ENCODE results near the gene KCNH2.

Gene KCNH2

DNA sequence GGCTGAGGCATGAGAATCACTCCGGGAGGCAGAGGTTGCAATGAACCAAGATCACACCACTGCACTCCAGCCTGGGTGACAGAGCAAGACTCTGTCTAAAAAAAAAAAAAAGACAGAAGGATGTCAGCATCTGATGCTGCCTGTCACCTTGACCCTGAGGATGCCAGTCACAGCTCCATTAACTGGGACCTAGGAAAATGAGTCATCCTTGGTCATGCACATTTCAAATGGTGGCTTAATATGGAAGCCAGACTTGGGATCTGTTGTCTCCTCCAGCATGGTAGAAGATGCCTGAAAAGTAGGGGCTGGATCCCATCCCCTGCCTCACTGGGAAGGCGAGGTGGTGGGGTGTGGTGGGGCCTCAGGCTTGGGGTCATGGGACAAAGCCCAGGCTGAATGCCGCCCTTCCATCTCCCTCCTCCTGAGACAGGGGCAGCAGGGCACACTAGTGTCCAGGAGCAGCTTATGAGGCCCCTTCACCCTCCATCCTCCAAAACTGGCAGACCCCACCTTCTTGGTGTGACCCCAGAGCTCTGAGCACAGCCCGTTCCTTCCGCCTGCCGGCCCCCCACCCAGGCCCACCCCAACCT lies 14.0 kb upstream of the KCNH2 start:
- Histone ChIP-seq H3K27ac (ENCODE audit: low read length) (no peak overlapping the region), H3K9me3 (ENCODE audit: insufficient read depth, low read depth, low read length) (peaks cover 7% of the 10 kb centered on the region; the same call in 1 of the 2 replicates), H3K9ac (ENCODE audit: low read depth, low read length) (no peak overlapping the region), H3K4me1 (ENCODE audit: insufficient read depth, low read length) (peaks cover 3% of the 10 kb centered on the region; the same call in 1 of the 2 replicates), H3K27me3 (ENCODE audit: insufficient read depth, low read length) (peaks cover 7% of the 10 kb centered on the region), H3K36me3 (ENCODE audit: insufficient read depth, low read depth, low read length) (no peaks in the 10 kb centered on the region), H3K4me3 (ENCODE audit: low read length) (no peak overlapping the region)

DNA sequence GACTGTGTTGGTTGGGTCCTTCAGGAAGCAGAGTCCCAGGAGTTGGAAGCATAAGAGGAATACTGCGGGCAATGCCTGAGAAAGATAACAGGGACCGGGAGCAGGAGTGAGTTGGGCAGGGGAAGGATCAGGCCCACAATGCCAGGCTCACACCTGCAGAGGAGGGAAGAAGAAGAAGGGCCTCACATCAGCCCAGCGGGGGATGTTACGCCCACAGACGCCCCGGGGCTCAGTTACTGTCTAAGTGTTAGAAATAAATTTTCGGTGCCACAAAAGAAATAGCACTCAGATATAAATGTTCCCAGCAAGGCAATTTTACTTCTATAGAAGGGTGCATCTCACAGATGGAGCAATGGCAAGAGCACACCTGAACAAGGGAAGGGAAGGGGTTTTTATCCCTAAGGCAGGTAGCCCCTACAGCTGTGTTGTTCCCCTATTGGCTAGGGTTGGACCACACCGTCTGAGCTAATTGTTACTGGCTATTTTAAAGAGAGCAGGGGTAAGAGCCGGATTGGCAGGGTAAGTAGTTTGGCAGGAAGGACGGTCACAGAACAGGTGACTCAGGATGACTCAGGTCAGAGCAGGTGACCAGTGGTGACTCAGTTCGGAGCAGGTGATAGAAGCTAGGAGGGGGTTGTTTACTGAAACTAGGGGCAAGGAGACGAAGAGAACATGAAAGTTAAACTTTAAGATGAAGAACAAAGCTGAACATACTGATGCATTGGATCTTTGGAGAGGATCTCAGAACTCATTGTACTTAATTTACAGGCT lies 12.5 kb upstream of the KCNH2 start, which contains the start of gene NOS3:
NOS3 (plus strand) TSS at position 602 of the 771 bp plus-strand sequence. CDS start 2,787 bp downstream, outside the sequence.
- Histone ChIP-seq H3K4me1 (ENCODE audit: insufficient read depth, low read length) (peaks cover 3% of the 10 kb centered on the region; the same call in 1 of the 2 replicates), H3K36me3 (ENCODE audit: insufficient read depth, low read depth, low read length) (no peaks in the 10 kb centered on the region), H3K4me3 (ENCODE audit: low read length) (no peak within 1 kb of the TSS), H3K9me3 (ENCODE audit: insufficient read depth, low read depth, low read length) (peaks cover 7% of the 10 kb centered on the region; the same call in 1 of the 2 replicates), H3K9ac (ENCODE audit: low read depth, low read length) (no peak within 1 kb of the TSS), H3K27me3 (ENCODE audit: insufficient read depth, low read length) (peaks cover 10% of the 10 kb centered on the region), H3K27ac (ENCODE audit: low read length) (no peak within 1 kb of the TSS)

GRCh38 chr7:150989456-150989855 lies 11.3 kb upstream of the KCNH2 start:
- H3K36me3 ChIP-seq (ENCODE audit: insufficient read depth, low read depth, low read length) = no peaks in the 10 kb centered on the region
- H3K27ac ChIP-seq (ENCODE audit: low read length) = no peak overlapping the region
- no peak overlapping the region for H3K4me3 ChIP-seq (ENCODE audit: low read length)
- peaks cover 7% of the 10 kb centered on the region; the same call in 1 of the 2 replicates for H3K9me3 ChIP-seq (ENCODE audit: insufficient read depth, low read depth, low read length)
- H3K9ac ChIP-seq (ENCODE audit: low read depth, low read length) = no peak overlapping the region; the same call in 1 of the 2 replicates
- H3K4me1 ChIP-seq (ENCODE audit: insufficient read depth, low read length) = peaks cover 3% of the 10 kb centered on the region; the same call in 1 of the 2 replicates
- H3K27me3 ChIP-seq (ENCODE audit: insufficient read depth, low read length) = peaks cover 21% of the 10 kb centered on the region

GRCh38 chr7:150988230-150989226 lies 10.4 kb upstream of the KCNH2 start:
- Histone ChIP-seq H3K4me3 (ENCODE audit: low read length) (peak overlapping the region; percentile 64; the same call in 1 of the 2 replicates), H3K27ac (ENCODE audit: low read length) (no peak overlapping the region), H3K36me3 (ENCODE audit: insufficient read depth, low read depth, low read length) (no peaks in the 10 kb centered on the region), H3K27me3 (ENCODE audit: insufficient read depth, low read length) (peaks cover 28% of the 10 kb centered on the region), H3K9ac (ENCODE audit: low read depth, low read length) (no peak overlapping the region; the same call in 1 of the 2 replicates), H3K4me1 (ENCODE audit: insufficient read depth, low read length) (peaks cover 3% of the 10 kb centered on the region; the same call in 1 of the 2 replicates), H3K9me3 (ENCODE audit: insufficient read depth, low read depth, low read length) (peaks cover 7% of the 10 kb centered on the region; the same call in 1 of the 2 replicates)

GRCh38 chr7:150986556-150986955 lies 8.4 kb upstream of the KCNH2 start:
- Histone ChIP-seq H3K36me3 (ENCODE audit: insufficient read depth, low read depth, low read length) (no peaks in the 10 kb centered on the region), H3K9me3 (ENCODE audit: insufficient read depth, low read depth, low read length) (peaks cover 7% of the 10 kb centered on the region; the same call in 1 of the 2 replicates), H3K27ac (ENCODE audit: low read length) (no peak overlapping the region), H3K27me3 (ENCODE audit: insufficient read depth, low read length) (peaks cover 47% of the 10 kb centered on the region), H3K4me3 (ENCODE audit: low read length) (no peak overlapping the region), H3K4me1 (ENCODE audit: insufficient read depth, low read length) (peaks cover 3% of the 10 kb centered on the region; the same call in 1 of the 2 replicates), H3K9ac (ENCODE audit: low read depth, low read length) (no peak overlapping the region)

DNA sequence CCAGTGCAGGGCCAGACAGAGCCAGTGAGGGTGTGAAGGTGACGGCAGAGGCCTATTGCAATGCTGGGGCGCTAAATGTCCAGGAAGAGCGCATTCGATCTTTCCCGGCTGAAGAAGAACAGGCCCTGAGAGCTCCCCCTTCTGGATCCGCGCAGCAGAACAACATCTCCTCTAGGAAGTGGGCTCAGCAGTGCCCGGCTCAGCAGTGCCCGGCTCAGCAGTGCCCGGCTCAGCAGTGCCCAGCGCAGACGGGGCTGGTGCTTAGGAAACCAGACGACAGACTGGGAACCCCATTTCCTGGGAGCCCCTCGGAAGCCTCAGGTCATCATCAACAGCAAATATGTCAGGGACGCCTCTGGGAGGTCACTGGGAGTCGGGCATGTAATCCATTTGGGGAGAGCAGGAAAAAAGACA lies 8.0 kb upstream of the KCNH2 start:
- no peaks in the 10 kb centered on the region for H3K36me3 ChIP-seq (ENCODE audit: insufficient read depth, low read depth, low read length)

DNA sequence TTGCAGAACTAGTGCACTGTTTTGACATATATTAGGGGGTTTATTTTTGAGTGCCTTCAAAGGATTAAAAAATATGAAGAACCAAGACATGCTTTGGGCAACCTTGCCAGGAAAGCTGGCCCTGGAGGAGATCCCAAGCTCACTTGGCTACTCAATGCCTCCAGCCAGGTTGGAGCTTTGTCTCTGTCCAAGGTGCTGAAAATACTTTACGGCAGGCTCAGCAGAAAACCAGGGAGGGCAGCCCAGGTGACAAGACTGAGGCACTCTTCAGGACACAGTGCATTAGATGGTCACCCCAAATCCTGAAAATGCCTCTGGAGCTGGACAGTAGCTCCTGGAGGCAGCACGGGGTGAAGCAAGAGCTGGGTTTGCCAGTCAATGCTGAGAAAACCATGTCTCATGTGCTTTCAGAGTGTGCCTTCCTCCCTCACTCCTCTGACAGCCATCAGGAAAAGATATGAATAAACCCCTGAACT lies 5.8 kb upstream of the KCNH2 start:
- Histone ChIP-seq H3K27ac (ENCODE audit: low read length) (no peak overlapping the region), H3K36me3 (ENCODE audit: insufficient read depth, low read depth, low read length) (no peaks in the 10 kb centered on the region), H3K4me3 (ENCODE audit: low read length) (no peak overlapping the region), H3K4me1 (ENCODE audit: insufficient read depth, low read length) (peaks cover 16% of the 10 kb centered on the region; the same call in 1 of the 2 replicates), H3K27me3 (ENCODE audit: insufficient read depth, low read length) (peaks cover 71% of the 10 kb centered on the region), H3K9me3 (ENCODE audit: insufficient read depth, low read depth, low read length) (no peaks in the 10 kb centered on the region), H3K9ac (ENCODE audit: low read depth, low read length) (no peak overlapping the region)

More for the DNA sequence above, 8.0 kb upstream of the KCNH2 start:
- peaks cover 3% of the 10 kb centered on the region; the same call in 1 of the 2 replicates for H3K4me1 ChIP-seq (ENCODE audit: insufficient read depth, low read length)
- no peak overlapping the region for H3K9ac ChIP-seq (ENCODE audit: low read depth, low read length)
- no peak overlapping the region for H3K27ac ChIP-seq (ENCODE audit: low read length)
- H3K27me3 ChIP-seq (ENCODE audit: insufficient read depth, low read length) = peaks cover 52% of the 10 kb centered on the region
- no peak overlapping the region for H3K4me3 ChIP-seq (ENCODE audit: low read length)
- peaks cover 7% of the 10 kb centered on the region; the same call in 1 of the 2 replicates for H3K9me3 ChIP-seq (ENCODE audit: insufficient read depth, low read depth, low read length)

- peaks cover 16% of the 10 kb centered on the region; the same call in 1 of the 2 replicates for H3K4me1 ChIP-seq (ENCODE audit: insufficient read depth, low read length)
- H3K27me3 ChIP-seq (ENCODE audit: insufficient read depth, low read length) = peaks cover 65% of the 10 kb centered on the region
- no peak overlapping the region for H3K9ac ChIP-seq (ENCODE audit: low read depth, low read length)
- no peaks in the 10 kb centered on the region for H3K36me3 ChIP-seq (ENCODE audit: insufficient read depth, low read depth, low read length)
- H3K9me3 ChIP-seq (ENCODE audit: insufficient read depth, low read depth, low read length) = no peaks in the 10 kb centered on the region
- no peak overlapping the region for H3K4me3 ChIP-seq (ENCODE audit: low read length)
- no peak overlapping the region for H3K27ac ChIP-seq (ENCODE audit: low read length)
Observed at GRCh38 chr7:150982351-150982750, 4.2 kb upstream of the KCNH2 start.

- no peaks in the 10 kb centered on the region for H3K9me3 ChIP-seq (ENCODE audit: insufficient read depth, low read depth, low read length)
- H3K27me3 ChIP-seq (ENCODE audit: insufficient read depth, low read length) = peaks cover 72% of the 10 kb centered on the region
- H3K27ac ChIP-seq (ENCODE audit: low read length) = no peak overlapping the region
- H3K9ac ChIP-seq (ENCODE audit: low read depth, low read length) = no peak overlapping the region
- H3K36me3 ChIP-seq (ENCODE audit: insufficient read depth, low read depth, low read length) = no peaks in the 10 kb centered on the region
- H3K4me1 ChIP-seq (ENCODE audit: insufficient read depth, low read length) = peaks cover 22% of the 10 kb centered on the region; the same call in 1 of the 2 replicates
- H3K4me3 ChIP-seq (ENCODE audit: low read length) = no peak overlapping the region
Observed at GRCh38 chr7:150981644-150982043, 3.5 kb upstream of the KCNH2 start.

DNA sequence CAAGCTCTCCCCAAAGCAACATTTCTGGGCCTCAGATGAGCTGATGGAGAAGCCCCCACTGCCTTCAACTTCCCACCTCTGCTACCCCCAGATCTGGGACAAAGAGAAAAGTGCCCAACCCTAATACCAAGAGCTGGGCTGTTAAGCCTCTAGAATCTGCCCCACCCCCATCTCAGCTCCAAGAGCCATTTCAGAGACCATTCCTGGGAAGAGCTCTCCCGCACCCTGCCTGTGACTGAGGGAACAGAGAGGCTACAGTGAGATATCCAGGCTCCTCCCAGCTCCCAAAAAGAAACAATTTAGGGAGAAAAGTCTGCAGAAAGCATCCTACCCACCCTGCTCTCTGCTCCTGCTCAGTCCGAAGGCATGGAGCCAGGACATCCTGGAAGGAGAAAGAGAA lies 2.5 kb upstream of the KCNH2 start:
- H3K36me3 ChIP-seq (ENCODE audit: insufficient read depth, low read depth, low read length) = no peaks in the 10 kb centered on the region
- no peak overlapping the region; the same call in 1 of the 2 replicates for H3K9ac ChIP-seq (ENCODE audit: low read depth, low read length)
- H3K4me3 ChIP-seq (ENCODE audit: low read length) = no peak overlapping the region
- peaks cover 80% of the 10 kb centered on the region for H3K27me3 ChIP-seq (ENCODE audit: insufficient read depth, low read length)
- no peaks in the 10 kb centered on the region for H3K9me3 ChIP-seq (ENCODE audit: insufficient read depth, low read depth, low read length)
- no peak overlapping the region for H3K27ac ChIP-seq (ENCODE audit: low read length)
- peaks cover 30% of the 10 kb centered on the region; the same call in 1 of the 2 replicates for H3K4me1 ChIP-seq (ENCODE audit: insufficient read depth, low read length)
